OCI-LY3 (cell line): ENCODE data around the gene ACTG1.

ENCODE experiments used
- H2AFZ ChIP-seq: fragments of 200-600, 300-600 bp; shearing (Covaris generic); 2 replicates; pipeline ENCODE4 v1.6.0; 2014; ENCODE audit warnings: antibody characterized with exemption, low read depth, low read length
- H3K27ac ChIP-seq: fragments of 200-600, 300-600 bp; sonication (generic); 2 replicates; pipeline ENCODE4 v1.5.1; 2014; ENCODE audit warnings: mild to moderate bottlenecking, low read length, moderate library complexity, mixed read lengths
- H3K27me3 ChIP-seq: fragments of 200-600, 300-600 bp; sonication (generic); 2 replicates; pipeline ENCODE4 v1.6.1; 2014; ENCODE audit warnings: low read depth, low read length, mixed read lengths
- H3K36me3 ChIP-seq: fragments of 200-600, 300-600 bp; sonication (generic); replicated peaks from 2 replicates; pipeline ENCODE3; 2014; ENCODE audit warnings: low read depth, low read length, mixed read lengths
- H3K4me1 ChIP-seq: fragments of 300-600, 200-600 bp; sonication (generic); 2 replicates; pipeline ENCODE4 v1.6.1; 2014; ENCODE audit warnings: low read length, mixed read lengths
- H3K4me2 ChIP-seq: fragments of 200-600, 300-600 bp; sonication (generic); 2 replicates; pipeline ENCODE4 v1.6.1; 2014; ENCODE audit warnings: low read length, mixed read lengths
- H3K4me3 ChIP-seq: fragments of 300-600, 200-600 bp; sonication (generic); 2 replicates; pipeline ENCODE4 v1.5.1; 2014; ENCODE audit warnings: antibody characterized with exemption, mild to moderate bottlenecking, low read length, moderate library complexity
- H3K79me2 ChIP-seq: fragments of 300-600, 200-600 bp; shearing (Covaris generic); 2 replicates; pipeline ENCODE4 v1.6.1; 2014; ENCODE audit warnings: mild to moderate bottlenecking, low read length, mixed read lengths
- H3K9ac ChIP-seq: fragments of 300-600, 200-600 bp; shearing (Covaris generic); 2 replicates; pipeline ENCODE4 v1.6.0; 2014; ENCODE audit warnings: mild to moderate bottlenecking, low read length, moderate library complexity
- H3K9me3 ChIP-seq: fragments of 200-600, 300-600 bp; shearing (Covaris generic); 2 replicates; pipeline ENCODE4 v1.6.1; 2014; ENCODE audit warnings: low read length, mixed read lengths; ENCODE audit not compliant: insufficient read depth
- H4K20me1 ChIP-seq: fragments of 200-600, 300-600 bp; sonication (generic); 2 replicates; pipeline ENCODE4 v1.6.1; 2016; ENCODE audit warnings: low read length, mixed read lengths; ENCODE audit not compliant: insufficient read depth
- CTCF ChIP-seq: fragments of 200-600, 300-600 bp; sonication (generic); IDR thresholded peaks from 2 replicates; pipeline ENCODE4 v1.5.1; 2014; ENCODE audit warnings: antibody characterized with exemption, low read length, low read depth
- EZH2phosphoT487 ChIP-seq: fragments of 200-600 bp; shearing (Covaris generic); IDR thresholded peaks from 2 replicates; pipeline ENCODE4 v1.6.1; 2018; ENCODE audit warnings: antibody characterized with exemption, mixed run types, low read depth

ACTG1 gene

GRCh38 chr17:81483085-81483861, 29.3 kb downstream of the ACTG1 start:
- no peak overlapping the region for H3K27ac ChIP-seq
- H3K4me1 ChIP-seq, result peaks cover 20% of the 10 kb centered on the region
- H4K20me1 ChIP-seq, result no peaks in the 10 kb centered on the region
- H3K27me3 ChIP-seq, result no peaks in the 10 kb centered on the region
- no peak for TF ChIP-seq CTCF
- TF ChIP-seq EZH2phosphoT487, result no peak
- H3K4me2 ChIP-seq, result peak overlapping the region; percentile 100
- 0 out of 2 replicates have a peak overlapping the region, but pooled peaks have one; percentile 15 for H2AFZ ChIP-seq
- H3K4me3 ChIP-seq, result peak overlapping the region; percentile 78
- H3K9me3 ChIP-seq, result no peaks in the 10 kb centered on the region
- H3K36me3 ChIP-seq, result no peaks in the 10 kb centered on the region
- no peaks in the 10 kb centered on the region for H3K79me2 ChIP-seq
- H3K9ac ChIP-seq, result peak overlapping the region; percentile 57

GRCh38 chr17:81482673-81483072, 29.9 kb downstream of the ACTG1 start:
- H3K9me3 ChIP-seq, result no peaks in the 10 kb centered on the region
- peaks cover 20% of the 10 kb centered on the region for H3K4me1 ChIP-seq
- no peak overlapping the region for H3K27ac ChIP-seq
- H2AFZ ChIP-seq, result 0 out of 2 replicates have a peak overlapping the region, but pooled peaks have one; percentile 15
- H3K9ac ChIP-seq, result peak overlapping the region; percentile 57
- H3K4me3 ChIP-seq, result peak overlapping the region; percentile 78
- no peaks in the 10 kb centered on the region for H3K27me3 ChIP-seq
- H3K79me2 ChIP-seq, result no peaks in the 10 kb centered on the region
- TF ChIP-seq EZH2phosphoT487 (no peak), CTCF (no peak)
- H3K36me3 ChIP-seq, result no peaks in the 10 kb centered on the region
- H3K4me2 ChIP-seq, result peak overlapping the region; percentile 100
- H4K20me1 ChIP-seq, result no peaks in the 10 kb centered on the region

- Histone ChIP-seq H3K79me2 (no peaks in the 10 kb centered on the region), H3K4me1 (peaks cover 20% of the 10 kb centered on the region), H3K27ac (no peak overlapping the region), H3K27me3 (no peaks in the 10 kb centered on the region), H3K9me3 (no peaks in the 10 kb centered on the region), H3K9ac (no peak overlapping the region), H3K36me3 (no peaks in the 10 kb centered on the region), H4K20me1 (no peaks in the 10 kb centered on the region), H3K4me2 (no peak overlapping the region), H3K4me3 (no peak overlapping the region), H2AFZ (no peak overlapping the region)
- TF ChIP-seq CTCF (no peak), EZH2phosphoT487 (no peak)
Observed at GRCh38 chr17:81481815-81482505, 30.6 kb downstream of the ACTG1 start.

GRCh38 chr17:81481073-81481799, 31.4 kb downstream of the ACTG1 start:
- no peak overlapping the region for H3K4me2 ChIP-seq
- H3K4me1 ChIP-seq, result peaks cover 20% of the 10 kb centered on the region
- H3K9me3 ChIP-seq, result no peaks in the 10 kb centered on the region
- no peak overlapping the region for H2AFZ ChIP-seq
- no peak for TF ChIP-seq CTCF
- no peak for TF ChIP-seq EZH2phosphoT487
- no peaks in the 10 kb centered on the region for H3K79me2 ChIP-seq
- no peaks in the 10 kb centered on the region for H3K36me3 ChIP-seq
- no peaks in the 10 kb centered on the region for H3K27me3 ChIP-seq
- H4K20me1 ChIP-seq, result no peaks in the 10 kb centered on the region
- H3K9ac ChIP-seq, result no peak overlapping the region
- H3K27ac ChIP-seq, result no peak overlapping the region
- no peak overlapping the region for H3K4me3 ChIP-seq
